ENCODE data around the gene EIF5B. TPM values are rescaled to one million over a fixed set of nuclear protein-coding genes. Genes with fewer than 3 reads are reported as not detected.
"Not testable (repeated sequence)": the region's sequence is repeated elsewhere in the genome, so short reads cannot be mapped to it uniquely, and the experiment has no call there.

EIF5B gene
- total RNA-seq, 1 experiment from 2014 or later, result 63.1 TPM

DNA sequence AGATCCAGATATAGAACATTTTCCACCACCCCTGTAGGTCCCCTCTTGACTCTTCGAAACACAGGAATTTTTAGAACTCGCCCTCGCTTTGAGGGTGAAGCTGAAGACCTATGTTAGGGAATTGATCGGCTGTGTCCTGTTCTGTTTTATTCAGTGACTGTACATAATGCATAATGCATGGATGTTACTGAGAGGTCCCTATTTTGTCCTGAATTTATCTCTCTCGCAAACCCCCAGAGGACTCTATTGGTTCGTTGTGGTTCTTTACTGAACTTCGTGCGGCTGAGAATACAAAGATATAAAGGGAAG lies 431 bp upstream of the EIF5B start:
- CTCF ChIA-PET, result interaction anchor here (1.0 kb wide), 1 partner anchor 196 kb away, joined by 3 read pairs; no protein-coding TSS in a partner anchor
- no peak for DNase-seq
- no TSS peak for BruUV-seq (replicated peaks)
- Mint-ChIP-seq H3K27me3 (ENCODE audit: unreplicated experiment) (no peaks in the 10 kb centered on the region), H3K9me3 (ENCODE audit: low read depth, unreplicated experiment) (no peaks in the 10 kb centered on the region), H3K4me3 (ENCODE audit: low read depth, unreplicated experiment) (no peak overlapping the region), H3K36me3 (ENCODE audit: insufficient read depth, unreplicated experiment) (peaks cover 12% of the 10 kb centered on the region), H3K4me1 (ENCODE audit: low read depth, unreplicated experiment) (no peaks in the 10 kb centered on the region), H3K27ac (ENCODE audit: unreplicated experiment) (no peak overlapping the region)
- TF ChIP-seq, protein P1, sequence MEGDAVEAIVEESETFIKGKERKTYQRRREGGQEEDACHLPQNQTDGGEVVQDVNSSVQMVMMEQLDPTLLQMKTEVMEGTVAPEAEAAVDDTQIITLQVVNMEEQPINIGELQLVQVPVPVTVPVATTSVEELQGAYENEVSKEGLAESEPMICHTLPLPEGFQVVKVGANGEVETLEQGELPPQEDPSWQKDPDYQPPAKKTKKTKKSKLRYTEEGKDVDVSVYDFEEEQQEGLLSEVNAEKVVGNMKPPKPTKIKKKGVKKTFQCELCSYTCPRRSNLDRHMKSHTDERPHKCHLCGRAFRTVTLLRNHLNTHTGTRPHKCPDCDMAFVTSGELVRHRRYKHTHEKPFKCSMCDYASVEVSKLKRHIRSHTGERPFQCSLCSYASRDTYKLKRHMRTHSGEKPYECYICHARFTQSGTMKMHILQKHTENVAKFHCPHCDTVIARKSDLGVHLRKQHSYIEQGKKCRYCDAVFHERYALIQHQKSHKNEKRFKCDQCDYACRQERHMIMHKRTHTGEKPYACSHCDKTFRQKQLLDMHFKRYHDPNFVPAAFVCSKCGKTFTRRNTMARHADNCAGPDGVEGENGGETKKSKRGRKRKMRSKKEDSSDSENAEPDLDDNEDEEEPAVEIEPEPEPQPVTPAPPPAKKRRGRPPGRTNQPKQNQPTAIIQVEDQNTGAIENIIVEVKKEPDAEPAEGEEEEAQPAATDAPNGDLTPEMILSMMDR (IDR thresholded peaks at IDR 0.05; ENCODE audit: unreplicated experiment), result no peak
- intact Hi-C loops (cut with micrococcal nuclease; ENCODE audit: unreplicated experiment), result loop anchor here (2.0 kb wide), 1 partner anchor 156 kb away; the partner anchor contains the start of genes MITD1 and MRPL30

DNA sequence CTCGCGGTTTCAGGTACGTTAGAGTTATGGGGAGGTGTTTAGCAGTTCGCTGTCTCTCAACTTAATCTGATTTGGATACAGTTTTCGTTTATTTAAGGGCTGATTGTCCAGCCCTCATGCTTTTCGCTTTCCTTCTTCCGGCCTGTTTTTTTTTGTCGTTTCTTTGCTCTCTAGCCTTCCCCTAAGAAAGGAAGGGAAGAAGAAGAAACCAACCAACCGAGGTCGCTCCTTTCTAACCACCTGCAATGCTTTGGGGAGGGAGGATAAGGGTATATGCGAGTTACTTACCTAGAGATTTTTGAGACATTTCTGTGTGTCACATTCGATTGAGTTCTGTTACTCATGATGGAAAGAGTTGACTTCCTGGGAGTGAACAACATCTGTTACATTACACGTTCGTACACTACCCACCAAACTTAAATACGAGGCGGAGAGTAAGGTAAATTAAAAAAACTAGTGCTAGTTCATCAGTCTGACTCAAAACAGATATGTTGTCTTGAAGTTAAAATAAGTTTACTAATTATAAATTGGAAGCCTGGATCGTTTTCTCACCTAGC lies 918 bp downstream of the EIF5B start:
- TF ChIP-seq, protein P1 (IDR thresholded peaks at IDR 0.05; ENCODE audit: unreplicated experiment), result no peak
- H3K27ac Mint-ChIP-seq (ENCODE audit: unreplicated experiment), result no peak overlapping the region
- no peaks in the 10 kb centered on the region for H3K9me3 Mint-ChIP-seq (ENCODE audit: low read depth, unreplicated experiment)
- no peak for DNase-seq
- H3K4me3 Mint-ChIP-seq (ENCODE audit: low read depth, unreplicated experiment), result no peak overlapping the region
- H3K36me3 Mint-ChIP-seq (ENCODE audit: insufficient read depth, unreplicated experiment), result no peaks in the 10 kb centered on the region
- TSS peak; percentile 30 for BruUV-seq (replicated peaks)
- no peaks in the 10 kb centered on the region for H3K27me3 Mint-ChIP-seq (ENCODE audit: unreplicated experiment)
- intact Hi-C loops (cut with micrococcal nuclease; ENCODE audit: unreplicated experiment), result no loop called here
- CTCF ChIA-PET, result no interaction called here
- peaks cover 11% of the 10 kb centered on the region for H3K4me1 Mint-ChIP-seq (ENCODE audit: low read depth, unreplicated experiment)

DNA sequence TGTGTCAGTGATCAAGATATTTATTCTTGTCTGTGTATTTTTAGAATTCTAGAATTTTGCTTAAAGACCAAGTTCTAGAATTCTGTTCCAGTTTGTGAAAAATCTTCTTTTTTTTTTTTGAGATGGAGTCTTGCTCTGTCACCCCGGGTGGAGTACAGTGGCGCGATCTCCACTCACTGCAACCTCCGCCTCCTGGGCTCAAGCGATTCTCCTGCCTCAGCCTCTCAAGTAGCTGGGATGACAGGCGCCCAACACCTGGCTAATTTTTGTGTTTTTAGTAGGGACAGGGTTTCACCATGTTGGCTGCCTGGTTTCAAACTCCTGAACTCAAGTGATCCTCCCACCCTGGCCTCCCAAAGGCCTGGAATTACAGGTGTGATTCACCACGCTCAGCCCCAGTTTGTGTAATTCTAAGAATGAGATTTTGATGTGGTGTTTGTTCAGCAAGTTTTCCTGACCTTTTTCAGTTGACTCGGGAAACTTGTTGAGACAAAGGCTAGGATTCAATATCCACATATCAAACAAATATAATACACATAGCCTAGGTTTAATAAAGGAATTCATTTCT lies 3.6 kb downstream of the EIF5B start:
- no peak overlapping the region for H3K4me3 Mint-ChIP-seq (ENCODE audit: low read depth, unreplicated experiment)
- CTCF ChIA-PET, result no interaction called here
- no peak overlapping the region for H3K27ac Mint-ChIP-seq (ENCODE audit: unreplicated experiment)
- H3K36me3 Mint-ChIP-seq (ENCODE audit: insufficient read depth, unreplicated experiment), result no peaks in the 10 kb centered on the region
- H3K27me3 Mint-ChIP-seq (ENCODE audit: unreplicated experiment), result no peaks in the 10 kb centered on the region
- TF ChIP-seq, protein P1 (IDR thresholded peaks at IDR 0.05; ENCODE audit: unreplicated experiment), result no peak
- H3K9me3 Mint-ChIP-seq (ENCODE audit: low read depth, unreplicated experiment), result no peaks in the 10 kb centered on the region
- intact Hi-C loops (cut with micrococcal nuclease; ENCODE audit: unreplicated experiment), result no loop called here
- DNase-seq, result peak; percentile 3
- BruUV-seq (replicated peaks), result no TSS peak
- H3K4me1 Mint-ChIP-seq (ENCODE audit: low read depth, unreplicated experiment), result peaks cover 12% of the 10 kb centered on the region

DNA sequence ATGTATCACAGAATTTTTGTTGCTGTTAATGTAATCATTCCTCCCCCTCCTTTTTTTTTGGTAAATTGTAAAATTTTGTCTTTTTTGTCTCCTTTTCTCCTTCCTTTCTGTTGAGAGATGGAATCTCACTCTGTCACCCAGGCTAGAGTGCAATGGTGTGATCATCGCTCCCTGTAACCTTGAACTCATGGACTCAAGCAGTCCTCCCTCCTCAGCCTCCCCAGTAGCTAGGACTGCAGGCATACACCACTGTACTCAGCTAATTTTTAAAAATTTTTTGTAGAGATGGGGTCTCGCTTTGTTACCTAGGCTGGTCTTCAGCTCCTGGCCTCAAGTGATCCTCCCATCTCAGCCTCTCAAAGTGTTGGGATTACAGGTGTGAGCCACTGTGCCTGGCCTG lies 5.3 kb downstream of the EIF5B start:
- BruUV-seq (replicated peaks), result no TSS peak
- TF ChIP-seq, protein P1 (IDR thresholded peaks at IDR 0.05; ENCODE audit: unreplicated experiment), result no peak
- H3K27ac Mint-ChIP-seq (ENCODE audit: unreplicated experiment), result peak overlapping the region; percentile 50
- no peak overlapping the region for H3K4me3 Mint-ChIP-seq (ENCODE audit: low read depth, unreplicated experiment)
- DNase-seq, result no peak
- H3K4me1 Mint-ChIP-seq (ENCODE audit: low read depth, unreplicated experiment), result peaks cover 12% of the 10 kb centered on the region
- CTCF ChIA-PET, result no interaction called here
- intact Hi-C loops (cut with micrococcal nuclease; ENCODE audit: unreplicated experiment), result no loop called here
- no peaks in the 10 kb centered on the region for H3K36me3 Mint-ChIP-seq (ENCODE audit: insufficient read depth, unreplicated experiment)
- H3K9me3 Mint-ChIP-seq (ENCODE audit: low read depth, unreplicated experiment), result no peaks in the 10 kb centered on the region
- no peaks in the 10 kb centered on the region for H3K27me3 Mint-ChIP-seq (ENCODE audit: unreplicated experiment)

DNA sequence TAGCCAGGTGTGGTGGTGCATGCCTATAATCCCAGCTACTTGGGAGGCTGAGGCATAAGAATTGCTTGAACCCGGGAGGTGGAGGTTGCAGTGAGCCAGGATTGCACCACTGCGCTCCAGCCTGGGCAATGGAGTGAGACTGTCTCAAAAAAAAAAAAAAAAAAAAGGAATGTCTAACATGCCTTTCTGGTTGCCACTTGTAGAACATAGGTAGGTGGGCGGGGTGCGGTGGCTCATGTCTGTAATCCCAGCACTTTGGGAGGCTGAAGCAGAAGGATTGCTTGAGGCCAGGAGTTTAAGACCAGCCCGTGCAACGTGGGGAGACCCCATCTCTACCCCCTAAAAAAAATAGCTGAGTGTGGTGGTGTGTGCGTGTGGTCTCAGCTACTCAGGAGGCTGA lies 8.3 kb downstream of the EIF5B start:
- CTCF ChIA-PET; H3K27me3 Mint-ChIP-seq (ENCODE audit: unreplicated experiment); H3K9me3 Mint-ChIP-seq (ENCODE audit: low read depth, unreplicated experiment); intact Hi-C loops (cut with micrococcal nuclease; ENCODE audit: unreplicated experiment); DNase-seq; H3K4me3 Mint-ChIP-seq (ENCODE audit: low read depth, unreplicated experiment); H3K36me3 Mint-ChIP-seq (ENCODE audit: insufficient read depth, unreplicated experiment); BruUV-seq (replicated peaks); H3K27ac Mint-ChIP-seq (ENCODE audit: unreplicated experiment): not testable (repeated sequence)
- peaks cover 25% of the 10 kb centered on the region for H3K4me1 Mint-ChIP-seq (ENCODE audit: low read depth, unreplicated experiment)

All from Calu3 (cell line).